IPS-15b (cell line): ENCODE data around the gene SOX6.

Experiments used
- H3K27me3 ChIP-seq: one replicate; pipeline ENCODE4 v1.6.1; 2013; ENCODE audit warnings: low read length; ENCODE audit not compliant: control insufficient read depth, insufficient read depth
- H3K36me3 ChIP-seq: one replicate; pipeline ENCODE4 v1.6.1; 2013; ENCODE audit warnings: low read length; ENCODE audit not compliant: control insufficient read depth, insufficient read depth
- H3K4me1 ChIP-seq: one replicate; pipeline ENCODE4 v1.6.1; 2013; ENCODE audit warnings: mild to moderate bottlenecking, low read length; ENCODE audit not compliant: control insufficient read depth, insufficient read depth
- H3K4me3 ChIP-seq: one replicate; pipeline ENCODE4 v1.5.1; 2013; ENCODE audit warnings: low read depth, low read length
- H3K9ac ChIP-seq: one replicate; pipeline ENCODE4 v1.6.1; 2013; ENCODE audit warnings: low read depth, mild to moderate bottlenecking, low read length
- H3K9me3 ChIP-seq: one replicate; pipeline ENCODE4 v1.6.1; 2013; ENCODE audit warnings: mild to moderate bottlenecking, low read length; ENCODE audit not compliant: control insufficient read depth, insufficient read depth

The SOX6 gene

DNA sequence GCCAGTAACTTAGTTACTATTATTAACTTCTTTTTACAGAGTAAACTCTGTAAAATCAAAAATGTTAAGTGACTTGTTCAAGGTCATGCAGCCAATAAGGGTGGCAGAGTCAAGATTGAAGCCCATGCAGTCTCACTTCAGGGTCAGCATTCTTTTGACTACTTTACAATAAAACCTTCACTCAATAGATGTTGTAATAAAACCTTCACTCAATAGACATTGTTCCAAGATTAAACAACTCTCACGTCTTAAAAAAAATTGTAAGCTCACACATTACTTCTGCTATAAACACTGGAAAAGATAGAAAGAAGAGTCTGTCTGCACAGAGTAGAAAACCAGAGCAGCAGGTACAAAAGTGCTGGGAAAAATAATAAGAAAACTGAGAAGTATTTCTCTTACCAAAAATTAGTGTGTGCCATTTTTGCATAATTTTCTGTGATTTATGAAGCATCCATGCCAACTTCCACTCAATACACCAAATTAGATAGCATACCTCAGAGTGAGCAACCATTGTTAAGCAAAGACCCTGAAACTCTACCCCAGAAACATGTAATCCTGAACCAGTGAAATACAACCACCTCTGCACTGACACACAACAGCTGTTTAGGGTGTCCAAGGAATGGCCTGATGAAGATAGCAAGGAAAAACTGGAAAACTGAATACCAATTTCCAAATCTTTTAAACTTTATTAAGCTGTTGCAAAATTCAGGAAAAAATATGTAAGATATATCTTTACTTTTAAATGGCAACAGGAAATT, 4.9 kb upstream of the SOX6 start:
- Histone ChIP-seq H3K27me3 (no peaks in the 10 kb centered on the region), H3K9me3 (no peaks in the 10 kb centered on the region), H3K36me3 (no peaks in the 10 kb centered on the region), H3K4me1 (peaks cover 5% of the 10 kb centered on the region), H3K4me3 (no peak overlapping the region), H3K9ac (no peak overlapping the region)

GRCh38 chr11:16359369-16359768, 3.0 kb upstream of the SOX6 start:
- no peak overlapping the region for H3K9ac ChIP-seq
- H3K4me1 ChIP-seq: peaks cover 12% of the 10 kb centered on the region
- no peaks in the 10 kb centered on the region for H3K9me3 ChIP-seq
- H3K4me3 ChIP-seq: no peak overlapping the region
- no peaks in the 10 kb centered on the region for H3K36me3 ChIP-seq
- H3K27me3 ChIP-seq: no peaks in the 10 kb centered on the region

- Histone ChIP-seq H3K27me3 (no peaks in the 10 kb centered on the region), H3K9me3 (no peaks in the 10 kb centered on the region), H3K9ac (no peak overlapping the region), H3K36me3 (no peaks in the 10 kb centered on the region), H3K4me3 (no peak overlapping the region), H3K4me1 (peaks cover 12% of the 10 kb centered on the region)
Measured at GRCh38 chr11:16358726-16359125, 2.4 kb upstream of the SOX6 start.

DNA sequence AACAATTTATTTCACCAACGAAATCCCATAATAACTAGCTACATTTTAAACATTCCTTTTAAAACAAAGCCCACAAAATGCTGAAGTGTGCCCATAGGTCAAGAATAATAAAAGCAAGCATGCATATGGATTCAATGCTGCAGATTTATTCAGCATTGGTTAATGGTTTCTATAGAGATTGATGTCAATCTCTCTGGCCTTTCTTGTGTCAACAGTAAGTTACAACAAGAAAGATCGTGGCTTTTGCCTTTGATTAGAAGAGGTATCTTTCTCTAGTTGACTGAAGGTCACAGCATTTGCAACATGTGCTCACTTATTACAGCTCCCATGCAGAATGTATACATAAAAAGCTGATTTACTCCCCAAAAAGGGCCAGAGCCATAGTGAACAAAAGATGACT, 1.4 kb upstream of the SOX6 start:
- Histone ChIP-seq H3K9ac (no peak overlapping the region), H3K27me3 (no peaks in the 10 kb centered on the region), H3K9me3 (no peaks in the 10 kb centered on the region), H3K36me3 (no peaks in the 10 kb centered on the region), H3K4me1 (peaks cover 12% of the 10 kb centered on the region), H3K4me3 (no peak overlapping the region)

DNA sequence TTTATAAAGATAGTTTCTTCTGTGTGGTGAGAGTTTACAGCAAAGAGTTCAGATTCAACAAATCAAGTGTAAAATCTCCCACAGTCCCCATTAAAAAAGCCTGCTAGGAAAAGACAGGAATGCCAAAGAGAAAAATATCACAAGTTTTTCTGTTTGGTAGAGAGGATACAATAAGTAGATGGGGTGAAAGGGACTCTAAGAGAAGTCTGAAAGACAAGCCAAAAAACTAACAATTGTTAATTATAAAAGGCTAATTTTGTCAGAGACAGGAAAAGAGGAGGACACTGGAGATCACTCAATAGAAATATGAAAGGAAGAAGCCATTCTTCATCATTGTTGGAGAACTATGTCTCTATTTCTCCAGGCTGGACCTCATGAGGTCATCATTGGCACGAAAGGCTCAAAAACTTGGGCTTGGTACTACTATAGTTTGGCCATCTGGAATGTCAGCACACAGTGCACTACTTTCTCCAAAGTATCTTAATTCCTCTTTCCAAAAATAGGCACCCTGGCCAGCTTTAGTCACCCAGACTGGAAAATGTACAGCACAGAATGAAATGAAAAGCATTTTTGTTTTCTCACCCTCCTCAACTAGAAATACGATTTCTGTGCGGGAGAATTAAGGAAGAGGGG, 531 bp upstream of the SOX6 start:
- no peak overlapping the region for H3K9ac ChIP-seq
- no peaks in the 10 kb centered on the region for H3K36me3 ChIP-seq
- H3K27me3 ChIP-seq: no peaks in the 10 kb centered on the region
- peaks cover 12% of the 10 kb centered on the region for H3K4me1 ChIP-seq
- no peaks in the 10 kb centered on the region for H3K9me3 ChIP-seq
- H3K4me3 ChIP-seq: no peak overlapping the region

DNA sequence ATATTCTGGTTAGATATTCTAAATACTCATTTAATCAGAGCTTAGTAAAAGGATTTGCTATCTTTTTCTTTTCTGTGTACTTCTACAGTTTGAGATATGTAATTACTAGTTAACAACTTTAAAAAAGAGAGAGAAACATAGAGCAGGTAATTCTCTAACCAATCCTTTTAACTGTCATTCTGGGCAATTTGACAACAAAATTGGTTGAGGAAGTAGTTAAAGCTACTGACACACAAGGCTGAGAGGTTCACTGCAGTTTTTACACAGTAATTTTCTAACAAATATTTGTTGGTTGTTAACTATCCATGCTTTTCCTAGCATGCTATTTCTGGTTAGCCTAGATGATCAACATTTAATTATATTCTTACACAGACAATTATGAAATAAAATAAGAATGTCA, 3.6 kb downstream of the SOX6 start:
- Histone ChIP-seq H3K4me3 (no peak overlapping the region), H3K9ac (no peak overlapping the region), H3K27me3 (no peaks in the 10 kb centered on the region), H3K36me3 (no peaks in the 10 kb centered on the region), H3K9me3 (no peaks in the 10 kb centered on the region), H3K4me1 (peaks cover 12% of the 10 kb centered on the region)

GRCh38 chr11:16350125-16350524, 6.2 kb downstream of the SOX6 start:
- Histone ChIP-seq H3K36me3 (no peaks in the 10 kb centered on the region), H3K9ac (no peak overlapping the region), H3K4me1 (no peaks in the 10 kb centered on the region), H3K9me3 (no peaks in the 10 kb centered on the region), H3K27me3 (no peaks in the 10 kb centered on the region), H3K4me3 (no peak overlapping the region)

DNA sequence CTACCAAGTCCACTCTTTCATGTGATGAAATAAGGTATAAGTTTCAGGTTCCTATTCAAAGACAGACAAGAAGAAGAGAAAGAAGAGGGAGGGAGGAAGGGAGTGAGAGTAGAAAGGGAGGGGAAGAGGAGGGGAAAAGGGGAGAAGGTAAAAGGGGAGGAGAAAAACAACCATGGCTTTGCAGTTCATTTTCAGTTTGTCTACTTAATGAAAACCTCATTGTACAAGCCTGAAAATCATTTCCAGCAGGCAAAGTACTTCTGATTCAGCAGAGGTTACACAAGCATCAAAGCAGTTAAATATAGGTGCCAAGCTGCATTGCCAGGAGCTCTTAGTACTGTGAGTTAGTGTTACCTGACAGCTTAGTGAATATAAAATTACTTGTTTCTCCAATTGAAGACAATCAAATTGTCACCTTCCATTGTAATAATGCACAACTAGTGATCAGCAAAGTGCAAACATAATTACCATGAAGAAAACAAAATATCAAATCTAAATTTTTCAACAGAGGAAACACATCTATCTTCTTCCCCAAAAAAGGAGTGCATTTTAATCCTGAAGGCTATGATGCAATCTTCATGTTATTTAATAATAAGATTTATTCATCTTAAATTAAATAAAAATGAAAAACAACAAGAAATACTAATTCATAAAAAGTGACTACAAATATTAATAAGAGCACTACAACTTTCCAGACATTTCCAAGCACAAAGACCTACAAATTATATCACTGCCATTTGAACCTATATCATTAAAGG, 8.2 kb downstream of the SOX6 start:
- no peaks in the 10 kb centered on the region for H3K27me3 ChIP-seq
- H3K4me1 ChIP-seq: no peaks in the 10 kb centered on the region
- no peaks in the 10 kb centered on the region for H3K36me3 ChIP-seq
- H3K9ac ChIP-seq: no peak overlapping the region
- no peaks in the 10 kb centered on the region for H3K9me3 ChIP-seq
- no peak overlapping the region for H3K4me3 ChIP-seq

- Histone ChIP-seq H3K27me3 (no peaks in the 10 kb centered on the region), H3K9ac (no peak overlapping the region), H3K36me3 (no peaks in the 10 kb centered on the region), H3K4me3 (no peak overlapping the region), H3K9me3 (no peaks in the 10 kb centered on the region), H3K4me1 (no peaks in the 10 kb centered on the region)
Measured at GRCh38 chr11:16346975-16347374, 9.4 kb downstream of the SOX6 start.

DNA sequence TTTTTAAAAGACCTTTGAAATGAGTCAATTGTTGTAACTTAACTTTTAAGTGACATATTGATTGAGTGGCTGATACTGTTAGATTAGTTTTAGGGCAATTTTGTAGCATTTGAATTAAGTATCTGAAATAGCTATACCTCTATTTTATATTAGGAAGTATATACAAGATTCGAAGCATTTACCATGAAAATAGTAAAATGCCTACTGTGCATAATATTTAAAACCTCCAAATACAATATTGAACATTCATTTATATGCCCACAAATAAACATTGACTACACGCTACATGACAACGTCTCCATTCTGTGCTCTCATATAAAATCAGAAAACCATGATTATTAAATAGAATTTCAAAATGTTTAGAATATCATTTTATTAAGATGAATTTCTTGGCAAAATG, 14.5 kb downstream of the SOX6 start:
- Histone ChIP-seq H3K36me3 (no peaks in the 10 kb centered on the region), H3K4me1 (no peaks in the 10 kb centered on the region), H3K9me3 (no peaks in the 10 kb centered on the region), H3K9ac (no peak overlapping the region), H3K4me3 (no peak overlapping the region), H3K27me3 (no peaks in the 10 kb centered on the region)

DNA sequence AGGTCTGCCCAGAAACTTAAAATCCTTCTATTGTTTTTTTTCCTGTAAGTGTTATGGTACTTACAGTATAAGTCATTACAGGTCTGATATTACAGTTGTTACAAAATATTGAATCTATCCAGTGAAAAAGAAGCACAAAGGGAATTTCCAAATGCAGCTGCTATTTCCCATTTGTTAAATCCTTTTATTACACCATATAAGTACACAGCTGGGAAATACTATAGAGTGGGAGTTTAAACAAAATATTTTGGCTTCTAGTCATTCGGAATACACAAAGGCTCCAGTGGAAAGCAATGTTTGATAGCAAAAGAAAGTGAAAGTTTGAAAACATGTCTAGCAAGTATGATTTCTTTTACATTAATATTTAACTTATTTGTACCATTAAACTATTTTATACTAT, 18.0 kb downstream of the SOX6 start:
- Histone ChIP-seq H3K4me3 (no peak overlapping the region), H3K36me3 (no peaks in the 10 kb centered on the region), H3K9me3 (no peaks in the 10 kb centered on the region), H3K27me3 (no peaks in the 10 kb centered on the region), H3K9ac (no peak overlapping the region), H3K4me1 (no peaks in the 10 kb centered on the region)
